HG03045 (cell line): Measurements from ENCODE around the gene CEMIP2.
"Not testable (repeated sequence)": the region's sequence is repeated elsewhere in the genome, so short reads cannot be mapped to it uniquely, and the experiment has no call there.

Experiments used
- ATAC-seq: cut with Tn5 transposase; IDR thresholded peaks from one replicate; pipeline ENCODE4 v1.9.1; 2021; ENCODE audit warnings: mild to moderate bottlenecking, moderate library complexity; ENCODE audit not compliant: unreplicated experiment

CEMIP2 gene

GRCh38 chr9:71719562-71719961 lies 48.8 kb downstream of the CEMIP2 start:
- ATAC-seq, result no peak

GRCh38 chr9:71719088-71719487 lies 49.2 kb downstream of the CEMIP2 start:
- no peak for ATAC-seq

DNA sequence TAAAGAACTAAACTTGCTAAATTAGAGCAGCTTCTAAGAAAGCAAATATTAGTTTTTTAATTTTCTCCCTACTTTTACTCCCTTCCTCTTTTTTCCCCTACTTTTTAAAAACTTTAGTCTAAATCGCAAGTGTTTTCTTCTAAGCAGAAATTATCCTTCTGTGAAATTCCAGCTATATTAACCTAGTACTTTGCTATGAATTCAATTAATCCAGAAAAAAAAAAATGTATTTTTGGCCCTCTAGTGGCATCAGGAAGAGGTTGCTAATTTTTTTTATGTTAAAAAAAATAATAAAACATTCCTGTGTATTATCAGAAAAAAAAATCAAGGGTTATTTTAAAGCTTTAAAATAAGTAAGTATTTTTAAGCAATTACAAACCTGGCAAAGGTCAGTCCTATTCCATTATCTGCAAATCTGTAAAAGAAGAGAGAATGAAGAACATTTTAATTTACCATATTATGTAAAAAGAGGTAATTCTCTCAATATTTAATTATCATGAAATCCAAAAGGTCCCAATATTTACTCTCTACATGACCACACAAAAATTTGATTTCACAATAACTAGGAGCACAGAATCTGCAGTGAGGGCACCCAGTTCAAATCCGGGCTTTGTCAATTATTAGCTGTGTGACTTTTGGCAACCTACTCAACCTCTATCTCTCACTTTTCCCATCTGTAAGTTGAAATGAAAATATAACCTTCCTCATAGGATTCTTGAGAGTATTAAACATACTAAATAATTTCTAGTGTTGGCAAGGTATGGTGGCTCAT lies 52.0 kb downstream of the CEMIP2 start:
- no peak for ATAC-seq

GRCh38 chr9:71710856-71711255 lies 57.5 kb downstream of the CEMIP2 start:
- ATAC-seq, result no peak

GRCh38 chr9:71710201-71710600 lies 58.1 kb downstream of the CEMIP2 start:
- ATAC-seq, result no peak

DNA sequence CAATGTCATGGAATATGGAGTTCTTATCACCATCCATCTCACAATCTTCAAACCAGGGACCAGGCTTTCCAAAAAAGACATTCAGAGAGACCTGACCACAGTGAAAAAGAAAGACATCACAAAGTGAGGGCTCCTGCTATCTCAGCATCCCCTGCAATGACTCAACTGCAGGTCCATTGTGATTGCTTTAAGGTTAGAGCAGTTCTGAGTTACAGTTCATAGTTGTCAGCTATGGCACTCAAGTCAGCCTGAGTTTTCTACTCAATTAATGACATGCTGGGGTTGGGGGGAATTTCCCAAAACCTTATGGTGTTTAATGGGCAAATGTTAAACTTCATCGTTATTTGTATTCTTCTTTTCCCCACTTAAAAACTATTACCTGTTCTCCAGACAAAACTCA lies 58.9 kb downstream of the CEMIP2 start:
- no peak for ATAC-seq

GRCh38 chr9:71706176-71706575 lies 62.1 kb downstream of the CEMIP2 start:
- no peak for ATAC-seq

- ATAC-seq, result no peak
Observed at GRCh38 chr9:71704796-71705195, 63.5 kb downstream of the CEMIP2 start.

GRCh38 chr9:71703172-71703872 lies 65.0 kb downstream of the CEMIP2 start:
- no peak for ATAC-seq

- no peak for ATAC-seq
Observed at GRCh38 chr9:71697882-71698281, 70.4 kb downstream of the CEMIP2 start.

- no peak for ATAC-seq
Observed at GRCh38 chr9:71694332-71694731, 74.0 kb downstream of the CEMIP2 start.

- ATAC-seq, result no peak
Observed at GRCh38 chr9:71693607-71694006, 74.7 kb downstream of the CEMIP2 start.

- no peak for ATAC-seq
Observed at GRCh38 chr9:71692337-71692736, 76.0 kb downstream of the CEMIP2 start.

GRCh38 chr9:71691576-71691975 lies 76.7 kb downstream of the CEMIP2 start:
- not testable (repeated sequence) for ATAC-seq

DNA sequence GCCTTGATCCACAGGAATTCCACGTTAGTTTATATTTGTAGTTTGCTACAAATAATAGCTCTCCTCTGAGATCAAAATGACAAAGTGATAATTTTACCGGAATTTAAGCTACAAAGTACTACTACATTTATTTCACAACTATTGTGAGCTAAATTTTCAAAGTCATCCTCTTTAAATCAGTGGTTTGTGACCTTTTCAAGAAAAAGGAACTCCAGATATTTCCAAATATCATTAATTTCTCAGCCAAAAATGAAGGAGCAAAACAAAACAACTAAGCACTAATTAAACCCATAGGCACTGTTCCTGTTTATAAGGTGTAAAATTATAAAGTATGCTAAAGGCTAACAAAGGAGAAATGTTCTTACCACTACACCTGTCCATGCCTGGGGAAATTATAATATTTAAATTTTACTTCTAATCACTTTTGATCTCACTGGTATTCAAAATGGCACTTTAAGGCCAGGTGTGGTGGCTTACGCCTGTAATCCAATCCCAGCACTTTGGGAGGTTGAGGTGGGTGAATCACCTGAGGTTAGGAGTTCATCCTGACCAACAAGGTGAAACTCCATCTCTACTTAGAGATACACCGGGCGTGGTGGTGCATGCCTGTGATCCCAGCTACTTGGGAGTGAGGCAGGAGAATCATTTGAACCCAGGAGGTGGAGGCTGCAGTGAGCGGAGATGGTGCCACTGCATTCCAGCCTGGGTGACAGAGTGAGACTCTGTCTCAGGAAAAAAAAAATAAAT lies 77.5 kb downstream of the CEMIP2 start:
- ATAC-seq, result no peak

GRCh38 chr9:71690063-71690688 lies 78.1 kb downstream of the CEMIP2 start:
- ATAC-seq, result no peak

- no peak for ATAC-seq
Observed at GRCh38 chr9:71687676-71688075, 80.6 kb downstream of the CEMIP2 start.

- no peak for ATAC-seq
Observed at GRCh38 chr9:71685988-71686387, 82.3 kb downstream of the CEMIP2 start.

GRCh38 chr9:71685394-71685793 lies 82.9 kb downstream of the CEMIP2 start:
- ATAC-seq, result no peak

GRCh38 chr9:71684566-71684965 lies 83.7 kb downstream of the CEMIP2 start:
- no peak for ATAC-seq

DNA sequence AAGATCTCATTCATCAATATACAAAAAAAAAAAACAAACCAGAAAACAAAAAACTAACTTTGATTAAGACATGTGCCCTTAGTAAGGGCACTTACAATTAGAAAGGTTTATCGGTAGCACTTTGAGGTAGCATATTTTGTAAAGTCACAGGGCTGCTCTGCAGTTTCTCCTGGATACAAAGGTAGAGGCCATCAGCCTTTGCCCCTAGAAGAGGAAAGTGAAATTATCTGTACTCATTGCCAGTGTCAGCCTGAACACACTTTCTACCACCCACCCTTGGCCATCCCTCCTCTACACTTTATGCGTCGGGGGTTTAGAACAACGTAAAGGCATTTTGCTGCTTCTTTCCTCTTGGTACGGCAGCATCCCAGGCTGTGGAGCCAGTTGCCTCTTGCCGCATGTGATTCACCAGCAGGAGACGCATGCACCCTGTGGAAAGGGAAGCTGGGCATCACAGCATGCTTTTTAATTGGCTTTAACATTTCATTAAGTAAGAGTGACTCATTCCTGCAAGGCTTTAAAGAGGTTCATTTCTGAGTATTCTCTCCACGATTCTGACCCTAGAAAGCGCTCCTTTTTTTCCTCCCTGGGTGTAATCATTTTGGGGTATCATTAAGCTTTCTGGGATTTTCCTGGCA lies 84.6 kb downstream of the CEMIP2 start:
- ATAC-seq, result no peak
